PFSK-1 (cell line): ENCODE results near the gene CYP27A1.

ENCODE experiments used
- FOXP2 ChIP-seq: optimal IDR thresholded peaks from 2 replicates; pipeline ENCODE3; 2011; ENCODE audit warnings: borderline replicate concordance, control low read depth, inconsistent platforms; ENCODE audit not compliant: insufficient read depth; ENCODE audit errors: extremely low read length, extremely low read depth
- POLR2AphosphoS5 ChIP-seq: IDR thresholded peaks from 2 replicates; pipeline ENCODE4 v1.6.1; 2012; ENCODE audit warnings: low read depth, mild to moderate bottlenecking, control low read depth, low read length, moderate library complexity
- SIN3A ChIP-seq: IDR thresholded peaks from 2 replicates; pipeline ENCODE4 v1.6.1; 2012; ENCODE audit warnings: mild to moderate bottlenecking, low read length, moderate library complexity, borderline replicate concordance; ENCODE audit not compliant: insufficient read depth
- TAF1 ChIP-seq: IDR thresholded peaks from 2 replicates; pipeline ENCODE4 v1.6.1; 2012; ENCODE audit warnings: low read length, control low read depth, borderline replicate concordance; ENCODE audit not compliant: insufficient read depth
- TF ChIP-seq, protein P1 (sequence below), 2 experiments: IDR thresholded peaks; 2 replicates each; pipeline versions ENCODE4 v1.6.1 to v1.8.0; 2011 to 2012; ENCODE audit warnings: low read depth in 2 of 2, low read length in 2 of 2, control low read depth in 1 of 2, inconsistent platforms in 1 of 2, mild to moderate bottlenecking in 1 of 2, moderate library complexity in 1 of 2; ENCODE audit not compliant: insufficient read depth in 1 of 2

Gene CYP27A1

DNA sequence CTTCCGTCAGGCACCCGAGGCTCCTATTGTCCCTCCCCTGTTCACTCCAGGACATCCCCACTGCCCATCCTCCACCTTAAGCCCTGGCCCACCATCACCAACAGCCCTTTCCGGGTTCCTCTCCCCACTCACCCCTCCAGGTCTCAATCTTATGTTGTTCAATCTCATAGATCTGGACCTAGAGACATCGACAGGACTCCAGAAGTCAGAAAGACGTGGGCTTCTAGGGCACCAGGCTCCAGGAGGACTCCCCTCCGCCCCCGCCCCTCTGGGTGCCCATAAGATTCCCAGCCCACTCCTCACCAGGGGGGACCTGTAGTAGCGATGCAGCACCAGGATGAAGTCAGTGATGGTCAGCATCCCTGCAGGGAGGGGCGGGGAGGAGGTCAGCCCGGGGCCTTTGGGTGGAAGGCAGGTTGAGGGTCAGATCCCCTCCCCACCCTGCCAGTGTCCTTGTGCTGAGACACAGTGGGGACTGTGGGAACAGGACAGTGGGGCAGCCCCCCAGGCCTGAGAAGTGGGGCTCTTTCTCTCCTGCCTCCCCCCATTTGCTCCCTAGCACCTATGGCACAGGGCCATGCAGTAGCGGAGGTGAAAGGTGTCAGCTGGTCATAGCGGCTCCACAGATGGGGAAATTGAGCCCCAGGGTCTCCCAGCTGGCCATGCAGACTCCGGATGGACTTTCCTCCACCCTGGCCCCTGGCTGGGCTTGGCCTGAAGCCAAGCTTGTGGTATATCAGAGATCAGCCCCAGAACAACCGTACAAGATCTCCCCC is 45.9 kb downstream of the CYP27A1 start:
- TF ChIP-seq TAF1 (no peak), FOXP2 (no peak), SIN3A (no peak), POLR2AphosphoS5 (no peak)
- TF ChIP-seq, protein P1, sequence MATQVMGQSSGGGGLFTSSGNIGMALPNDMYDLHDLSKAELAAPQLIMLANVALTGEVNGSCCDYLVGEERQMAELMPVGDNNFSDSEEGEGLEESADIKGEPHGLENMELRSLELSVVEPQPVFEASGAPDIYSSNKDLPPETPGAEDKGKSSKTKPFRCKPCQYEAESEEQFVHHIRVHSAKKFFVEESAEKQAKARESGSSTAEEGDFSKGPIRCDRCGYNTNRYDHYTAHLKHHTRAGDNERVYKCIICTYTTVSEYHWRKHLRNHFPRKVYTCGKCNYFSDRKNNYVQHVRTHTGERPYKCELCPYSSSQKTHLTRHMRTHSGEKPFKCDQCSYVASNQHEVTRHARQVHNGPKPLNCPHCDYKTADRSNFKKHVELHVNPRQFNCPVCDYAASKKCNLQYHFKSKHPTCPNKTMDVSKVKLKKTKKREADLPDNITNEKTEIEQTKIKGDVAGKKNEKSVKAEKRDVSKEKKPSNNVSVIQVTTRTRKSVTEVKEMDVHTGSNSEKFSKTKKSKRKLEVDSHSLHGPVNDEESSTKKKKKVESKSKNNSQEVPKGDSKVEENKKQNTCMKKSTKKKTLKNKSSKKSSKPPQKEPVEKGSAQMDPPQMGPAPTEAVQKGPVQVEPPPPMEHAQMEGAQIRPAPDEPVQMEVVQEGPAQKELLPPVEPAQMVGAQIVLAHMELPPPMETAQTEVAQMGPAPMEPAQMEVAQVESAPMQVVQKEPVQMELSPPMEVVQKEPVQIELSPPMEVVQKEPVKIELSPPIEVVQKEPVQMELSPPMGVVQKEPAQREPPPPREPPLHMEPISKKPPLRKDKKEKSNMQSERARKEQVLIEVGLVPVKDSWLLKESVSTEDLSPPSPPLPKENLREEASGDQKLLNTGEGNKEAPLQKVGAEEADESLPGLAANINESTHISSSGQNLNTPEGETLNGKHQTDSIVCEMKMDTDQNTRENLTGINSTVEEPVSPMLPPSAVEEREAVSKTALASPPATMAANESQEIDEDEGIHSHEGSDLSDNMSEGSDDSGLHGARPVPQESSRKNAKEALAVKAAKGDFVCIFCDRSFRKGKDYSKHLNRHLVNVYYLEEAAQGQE (IDR thresholded peaks at IDR 0.05; ENCODE audit: insufficient read depth in 1 of 2, low read depth in 2 of 2, low read length in 2 of 2): no peak

- no peak for TF ChIP-seq FOXP2
- no peak for TF ChIP-seq POLR2AphosphoS5
- TF ChIP-seq TAF1: no peak
- no peak for TF ChIP-seq SIN3A
- TF ChIP-seq, protein P1 (IDR thresholded peaks at IDR 0.05; ENCODE audit: insufficient read depth in 1 of 2, low read depth in 2 of 2, low read length in 2 of 2): no peak
Observed at GRCh38 chr2:218828477-218828778, 46.5 kb downstream of the CYP27A1 start.

DNA sequence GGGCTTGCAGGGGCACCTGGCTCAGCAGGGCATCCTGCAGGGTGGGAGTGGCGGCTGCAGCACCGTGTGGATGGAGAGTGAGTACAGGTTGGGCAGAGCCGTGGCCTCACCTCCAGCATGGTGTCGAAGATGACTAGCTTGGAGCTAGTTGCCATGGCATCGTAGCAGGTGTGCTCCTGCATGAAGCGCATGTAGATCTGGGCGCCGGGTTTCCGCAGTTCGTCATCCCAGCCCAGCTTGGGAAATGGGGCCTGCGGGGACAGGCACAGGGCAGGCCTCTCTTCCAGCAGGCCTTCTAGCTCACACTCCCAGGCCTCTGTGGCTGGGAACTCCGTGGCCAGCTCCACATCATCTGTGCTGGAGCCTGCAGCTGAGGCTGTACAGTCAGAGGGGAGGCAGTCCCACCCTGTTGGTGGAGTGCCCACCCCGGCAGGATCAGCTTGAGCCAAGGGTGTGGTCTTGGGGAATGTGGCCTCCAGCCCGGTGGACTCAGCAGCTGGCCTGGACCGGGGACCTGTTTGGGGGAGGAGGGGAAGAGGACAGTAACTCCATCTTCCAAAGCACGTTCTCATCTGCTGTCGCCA is 48.0 kb downstream of the CYP27A1 start:
- TF ChIP-seq TAF1 (no peak), FOXP2 (no peak), SIN3A (no peak), POLR2AphosphoS5 (no peak)
- TF ChIP-seq, protein P1 (IDR thresholded peaks at IDR 0.05; ENCODE audit: insufficient read depth in 1 of 2, low read depth in 2 of 2, low read length in 2 of 2): no peak

GRCh38 chr2:218830526-218831306 is 48.8 kb downstream of the CYP27A1 start:
- TF ChIP-seq TAF1 (no peak), SIN3A (no peak), POLR2AphosphoS5 (no peak), FOXP2 (no peak)
- TF ChIP-seq, protein P1 (IDR thresholded peaks at IDR 0.05; ENCODE audit: insufficient read depth in 1 of 2, low read depth in 2 of 2, low read length in 2 of 2): no peak
